HG03571 (cell line): ENCODE results near the gene TMPRSS3.

Experiments used
- ATAC-seq: cut with Tn5 transposase; IDR thresholded peaks from one replicate; pipeline ENCODE4 v1.9.1; 2021; ENCODE audit not compliant: unreplicated experiment

TMPRSS3 gene

GRCh38 chr21:42338729-42339715 is 56.8 kb downstream of the TMPRSS3 start:
- ATAC-seq: no peak

GRCh38 chr21:42337830-42338728 is 57.8 kb downstream of the TMPRSS3 start:
- ATAC-seq: no peak

- ATAC-seq: no peak
Measured at GRCh38 chr21:42337276-42337675, 58.6 kb downstream of the TMPRSS3 start.

DNA sequence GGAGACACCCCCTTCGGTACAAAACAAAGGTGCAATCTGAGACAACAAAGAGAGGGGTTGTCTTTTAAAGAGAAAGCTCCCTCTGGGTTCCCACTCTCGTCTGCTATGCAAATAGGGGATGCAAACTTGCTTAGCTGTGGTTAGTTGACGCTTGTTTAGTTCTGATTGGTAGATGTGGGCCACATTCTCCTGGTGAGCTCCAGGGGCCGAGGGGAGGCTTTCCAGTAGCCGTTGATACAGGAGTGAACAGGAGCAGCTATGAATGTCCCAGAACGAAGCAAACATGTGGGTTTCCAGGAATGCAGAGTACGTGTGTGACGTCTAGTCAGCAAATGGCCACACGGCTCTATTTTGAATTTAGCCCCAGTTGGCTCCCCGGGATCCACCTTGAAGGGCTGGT is 59.8 kb downstream of the TMPRSS3 start:
- no peak for ATAC-seq

DNA sequence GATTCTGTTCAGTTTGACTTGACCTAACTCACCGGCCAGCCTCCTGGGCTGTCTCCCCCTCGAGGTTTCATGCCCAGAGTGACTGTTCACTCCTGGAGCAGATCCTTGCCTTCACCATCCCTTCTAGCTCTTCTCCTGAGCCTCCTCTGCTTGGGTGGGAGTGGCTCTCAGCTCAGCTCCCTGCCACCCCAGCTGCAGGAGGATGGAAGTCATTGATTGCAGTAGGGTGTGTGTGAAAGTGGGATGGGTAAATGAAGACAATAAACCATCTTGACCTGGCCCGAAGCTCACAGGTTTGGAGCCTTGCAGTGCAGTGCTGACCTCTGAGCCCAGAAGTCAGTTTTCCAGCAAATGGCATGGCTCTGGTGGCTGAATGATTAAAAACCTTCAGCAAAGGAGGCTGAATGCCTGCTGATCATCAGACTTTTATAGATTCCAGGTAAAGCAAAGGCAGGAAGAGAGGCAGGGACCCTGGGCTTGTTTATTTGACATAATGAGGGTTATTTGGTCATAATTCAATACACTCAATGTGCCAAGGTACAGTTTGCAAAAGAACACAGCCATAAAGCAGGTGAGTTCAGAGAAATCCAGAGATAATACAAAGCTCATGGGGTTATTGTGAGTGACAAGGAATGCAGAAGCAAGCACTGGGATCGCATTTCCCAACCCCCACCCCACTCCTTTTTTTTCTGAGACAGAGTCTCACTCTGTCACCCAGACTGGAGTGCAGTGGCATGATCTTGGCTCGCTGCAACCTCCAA is 63.1 kb downstream of the TMPRSS3 start:
- ATAC-seq: no peak

DNA sequence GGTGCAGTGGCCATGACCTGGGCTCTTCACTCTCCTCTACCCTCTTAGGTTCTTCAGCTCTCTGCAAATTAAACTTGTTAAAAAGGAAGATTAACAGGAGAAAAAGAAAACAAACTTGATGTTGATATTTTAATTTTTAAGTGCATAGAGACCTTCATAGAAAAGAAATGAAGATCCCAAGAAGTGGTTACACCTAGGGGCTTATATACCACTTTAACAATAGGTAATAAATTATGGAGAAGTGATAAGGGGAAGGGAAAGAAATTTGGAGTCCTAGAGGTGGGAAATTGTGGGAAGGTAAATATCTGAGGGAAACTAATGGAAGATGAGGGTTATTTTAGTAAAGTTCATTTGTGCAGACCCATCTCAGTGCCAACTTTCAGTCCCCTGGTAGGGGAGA is 64.2 kb downstream of the TMPRSS3 start:
- no peak for ATAC-seq

- no peak for ATAC-seq
Measured at GRCh38 chr21:42330380-42331371, 65.2 kb downstream of the TMPRSS3 start.

DNA sequence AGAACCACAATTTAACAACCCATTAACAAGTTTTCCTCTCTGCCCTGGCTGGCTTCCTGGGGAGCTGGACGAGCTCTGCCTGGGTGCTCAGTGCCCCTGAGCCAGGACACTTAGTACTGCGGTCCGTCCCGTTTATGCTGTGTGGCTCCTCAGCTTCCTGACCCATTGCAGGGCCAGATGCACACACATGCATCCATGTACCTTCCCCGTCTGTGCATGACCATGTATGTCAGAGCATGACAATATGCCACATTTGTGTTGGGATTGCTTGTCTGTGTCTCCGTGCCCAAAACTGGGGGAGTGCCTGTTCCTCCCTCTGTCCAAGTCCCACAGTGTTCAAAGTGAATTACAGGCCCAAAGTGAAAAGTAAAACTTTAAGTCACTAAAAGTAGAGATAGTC is 71.0 kb downstream of the TMPRSS3 start:
- no peak for ATAC-seq
